NT2/D1 (cell line): Measurements from ENCODE around the gene MED14.

Experiments
- DNase-seq: peaks from one replicate; pipeline ENCODE4 v3.0.0-alpha.2; 2011; ENCODE audit warnings: low read depth, low spot score
- H3K27me3 ChIP-seq: 2 replicates; pipeline ENCODE4 v1.6.0; 2011; ENCODE audit warnings: mild to moderate bottlenecking; ENCODE audit not compliant: insufficient read length, insufficient read depth
- H3K36me3 ChIP-seq: 2 replicates; pipeline ENCODE4 v1.6.1; 2011; ENCODE audit warnings: mild to moderate bottlenecking, low read length, mixed read lengths; ENCODE audit not compliant: insufficient read depth, insufficient read length
- H3K4me1 ChIP-seq: 2 replicates; pipeline ENCODE4 v1.5.1; 2011; ENCODE audit not compliant: insufficient read depth, insufficient read length
- H3K4me3 ChIP-seq: 2 replicates; pipeline ENCODE4 v1.5.1; 2011; ENCODE audit warnings: low read depth; ENCODE audit not compliant: insufficient read length
- H3K9ac ChIP-seq: 2 replicates; pipeline ENCODE4 v1.6.0; 2011; ENCODE audit warnings: low read depth; ENCODE audit not compliant: insufficient read length
- H3K9me3 ChIP-seq: 2 replicates; pipeline ENCODE4 v1.5.1; 2011; ENCODE audit warnings: mild to moderate bottlenecking, low read length; ENCODE audit not compliant: insufficient read depth
- SUZ12 ChIP-seq: IDR thresholded peaks from 2 replicates; pipeline ENCODE4 v1.6.1; 2011; ENCODE audit not compliant: insufficient read length, insufficient read depth; ENCODE audit errors: extremely low read depth
- YY1 ChIP-seq: IDR thresholded peaks from 2 replicates; pipeline ENCODE4 v1.6.1; 2011; ENCODE audit not compliant: insufficient read length, insufficient read depth
- ZNF274 ChIP-seq: IDR thresholded peaks from 2 replicates; pipeline ENCODE4 v1.6.1; 2011; ENCODE audit warnings: mild to moderate bottlenecking, low read depth, low read length

The MED14 gene

GRCh38 chrX:40603446-40603845 is 131.9 kb downstream of the MED14 start:
- Histone ChIP-seq H3K27me3 (no peaks in the 10 kb centered on the region), H3K9me3 (no peaks in the 10 kb centered on the region), H3K4me3 (no peak overlapping the region), H3K9ac (no peak overlapping the region), H3K36me3 (peaks cover 44% of the 10 kb centered on the region), H3K4me1 (no peaks in the 10 kb centered on the region)
- no peak for TF ChIP-seq YY1
- TF ChIP-seq ZNF274: no peak
- no peak for TF ChIP-seq SUZ12
- no peak for DNase-seq
